ENCODE results near the gene PALM3.
"Not testable (repeated sequence)": the region's sequence is repeated elsewhere in the genome, so short reads cannot be mapped to it uniquely, and the experiment has no call there.

Gene PALM3

GRCh38 chr19:14031719-14032480 is 30.0 kb downstream of the PALM3 start, which contains the start of gene IL27RA:
Gene IL27RA, plus strand, starts transcription at chr19:14031762. Its CDS starts 111 bp downstream, at chr19:14031873.
- DNase-seq (ENCODE audit: low spot score): peak; percentile 83

DNA sequence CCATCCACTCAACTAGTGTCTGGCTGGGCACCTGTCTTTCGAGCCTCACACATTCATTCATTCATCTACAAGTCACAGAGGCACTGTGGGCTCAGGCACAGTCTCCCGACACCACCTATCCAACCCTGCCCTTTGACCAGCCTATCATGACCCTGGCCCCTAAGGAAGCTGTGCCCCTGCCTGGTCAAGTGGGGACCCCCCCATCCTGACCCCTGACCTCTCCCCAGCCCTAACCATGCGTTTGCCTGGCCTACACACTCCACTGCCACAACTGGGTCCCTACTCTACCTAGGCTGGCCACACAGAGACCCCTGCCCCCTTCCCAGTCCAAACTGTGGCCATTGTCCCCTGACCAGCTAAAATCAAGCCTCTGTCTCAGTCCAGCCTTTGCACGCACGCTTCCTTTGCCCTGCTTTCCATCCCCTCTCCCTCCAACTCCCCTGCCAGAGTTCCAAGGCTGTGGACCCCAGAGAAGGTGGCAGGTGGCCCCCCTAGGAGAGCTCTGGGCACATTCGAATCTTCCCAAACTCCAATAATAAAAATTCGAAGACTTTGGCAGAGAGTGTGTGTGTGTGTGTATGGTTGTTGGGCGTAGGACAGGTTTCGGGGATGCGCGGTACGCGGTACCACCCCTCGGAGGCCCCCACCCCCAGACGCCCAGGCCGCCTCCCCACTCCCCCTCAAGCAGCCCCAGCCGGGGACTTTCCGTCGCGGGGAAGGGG is 30.7 kb downstream of the PALM3 start:
- no peak for DNase-seq (ENCODE audit: low spot score)

- no peak for DNase-seq (ENCODE audit: low spot score)
These were observed 33.0 kb downstream of the PALM3 start for GRCh38 chr19:14028901-14029300.

DNA sequence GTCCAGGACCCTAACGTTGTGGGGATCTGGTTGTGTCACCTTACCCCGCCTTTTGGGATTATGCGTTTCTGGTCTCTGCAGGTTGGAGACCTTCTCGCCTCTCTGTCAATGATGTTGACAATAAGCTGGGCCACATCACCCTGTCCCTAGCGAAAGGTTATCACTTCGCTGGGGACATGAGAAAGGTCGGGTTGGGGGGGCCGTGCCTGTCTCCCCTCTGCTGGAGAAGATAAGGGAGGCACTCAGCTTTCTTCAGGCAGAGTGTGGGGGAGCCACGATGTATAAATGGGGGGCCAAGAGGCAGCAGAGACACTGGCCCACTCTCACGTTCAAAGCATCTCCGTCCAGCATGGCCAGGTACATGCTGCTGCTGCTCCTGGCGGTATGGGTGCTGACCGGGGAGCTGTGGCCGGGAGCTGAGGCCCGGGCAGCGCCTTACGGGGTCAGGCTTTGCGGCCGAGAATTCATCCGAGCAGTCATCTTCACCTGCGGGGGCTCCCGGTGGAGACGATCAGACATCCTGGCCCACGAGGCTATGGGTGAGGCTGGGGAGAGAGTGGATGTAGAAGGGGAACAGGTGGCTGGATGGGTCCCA is 33.9 kb downstream of the PALM3 start, which contains the start of gene RLN3:
Gene RLN3 (plus strand): TSS at position 293 of the 595 bp plus-strand sequence. CDS start 57 bp downstream, at position 350.
- DNase-seq (ENCODE audit: low spot score): no peak

DNA sequence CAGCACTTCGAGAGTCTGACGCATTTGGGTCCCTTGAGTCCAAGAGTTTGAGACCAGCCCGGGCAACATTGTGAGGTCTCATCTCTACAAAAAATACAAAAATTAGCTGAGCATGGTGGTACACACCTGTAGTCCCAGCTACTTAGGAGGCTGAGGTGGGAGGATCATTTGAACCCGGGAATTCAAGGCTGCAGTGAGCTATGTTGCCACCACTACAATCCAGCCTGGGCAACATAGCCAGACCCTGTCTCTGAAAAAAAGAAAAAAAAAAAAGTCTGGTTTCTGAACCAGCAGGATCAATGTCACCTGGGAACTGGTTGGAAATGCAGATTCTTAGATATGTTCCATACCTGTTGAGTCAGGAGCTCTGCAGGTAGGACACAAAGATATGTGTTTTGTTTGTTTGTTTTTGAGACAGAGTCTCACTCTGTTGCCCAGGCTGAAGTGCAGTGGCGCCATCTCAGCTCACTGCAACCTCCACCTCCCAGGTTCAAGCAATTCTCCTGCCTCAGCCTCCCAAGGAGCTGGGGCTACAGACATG is 35.2 kb downstream of the PALM3 start:
- DNase-seq (ENCODE audit: low spot score): not testable (repeated sequence)

DNA sequence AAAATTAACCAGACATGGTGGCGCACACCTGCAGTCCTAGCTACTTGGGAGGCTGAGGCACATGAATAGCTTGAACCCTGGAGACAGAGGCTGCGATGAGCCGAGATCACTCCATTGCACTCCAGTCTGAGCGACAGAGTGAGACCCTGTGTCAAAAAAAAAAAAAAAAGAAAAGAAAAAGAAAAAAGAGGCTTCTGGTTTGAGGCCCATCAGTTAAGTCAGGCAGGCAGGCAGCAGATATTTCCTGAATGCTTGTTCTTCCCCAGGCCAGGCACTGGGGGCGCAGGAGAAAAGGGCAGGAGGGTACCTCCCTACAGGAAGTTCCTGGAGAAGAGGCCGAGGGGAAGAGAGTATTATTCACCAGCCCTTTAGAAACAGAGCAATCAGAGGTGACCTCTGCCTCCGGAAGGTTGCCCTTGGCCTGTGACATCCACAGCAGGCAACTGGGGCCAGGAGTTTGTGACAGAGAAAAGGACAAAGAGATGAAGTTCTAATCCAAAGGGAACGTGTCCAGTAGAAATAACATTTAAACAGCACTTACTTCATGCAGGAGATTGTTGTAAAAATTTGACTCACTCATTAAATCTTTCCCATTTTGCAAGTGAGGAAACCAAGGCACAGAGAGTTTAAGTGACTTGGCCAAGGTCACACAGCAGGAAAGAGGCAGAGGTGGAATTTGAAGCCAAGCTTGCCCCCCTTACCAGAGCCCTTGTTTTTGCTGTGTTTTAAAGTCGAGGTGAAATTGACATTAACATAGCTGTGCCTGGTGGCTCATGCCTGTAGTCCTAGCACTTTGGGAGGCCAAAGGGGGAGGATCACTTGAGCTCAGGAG is 38.3 kb downstream of the PALM3 start:
- DNase-seq (ENCODE audit: low spot score): peak; percentile 77

DNA sequence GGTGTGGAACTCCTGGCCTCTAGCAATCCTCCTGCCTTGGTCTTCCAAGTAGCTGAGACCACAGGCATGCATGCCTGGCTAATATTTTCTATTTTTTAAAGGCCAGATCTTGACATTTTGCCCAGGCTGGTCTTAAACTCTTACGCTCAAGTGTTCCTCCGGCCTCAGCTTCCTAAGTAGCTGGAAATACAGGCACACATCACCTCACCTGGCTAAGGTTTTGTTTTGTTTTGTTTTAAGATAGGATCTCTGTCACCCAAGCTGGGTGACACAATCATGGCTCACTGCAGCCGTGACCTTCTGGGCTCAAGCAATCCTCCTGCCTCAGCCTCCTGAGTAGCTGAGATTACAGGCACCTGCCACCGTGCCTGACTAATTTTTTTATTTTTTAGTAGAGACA is 39.4 kb downstream of the PALM3 start:
- no peak for DNase-seq (ENCODE audit: low spot score)

- DNase-seq (ENCODE audit: low spot score): no peak
These were observed 40.4 kb downstream of the PALM3 start for GRCh38 chr19:14021474-14021873.

DNA sequence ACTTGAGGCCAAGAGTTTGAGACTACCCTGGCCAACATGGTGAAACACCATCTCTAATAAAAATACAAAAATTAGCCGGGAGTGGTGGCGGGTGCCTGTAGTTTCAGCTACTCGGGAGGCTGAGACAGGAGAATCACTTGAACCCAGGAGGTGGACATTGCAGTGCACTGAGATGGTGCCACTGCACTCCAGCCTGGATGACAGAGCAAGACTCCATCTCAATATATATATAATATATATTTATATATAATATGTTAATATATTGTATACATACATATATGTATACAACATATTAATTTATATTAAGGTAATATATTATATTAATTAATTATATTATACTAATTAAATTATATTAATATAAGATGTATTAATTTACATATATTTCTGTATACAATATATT is 42.1 kb downstream of the PALM3 start:
- not testable (repeated sequence) for DNase-seq (ENCODE audit: low spot score)

GRCh38 chr19:14019100-14019499 is 42.8 kb downstream of the PALM3 start:
- DNase-seq (ENCODE audit: low spot score): no peak

GRCh38 chr19:14015524-14016035 is 46.3 kb downstream of the PALM3 start:
- DNase-seq (ENCODE audit: low spot score): no peak

DNA sequence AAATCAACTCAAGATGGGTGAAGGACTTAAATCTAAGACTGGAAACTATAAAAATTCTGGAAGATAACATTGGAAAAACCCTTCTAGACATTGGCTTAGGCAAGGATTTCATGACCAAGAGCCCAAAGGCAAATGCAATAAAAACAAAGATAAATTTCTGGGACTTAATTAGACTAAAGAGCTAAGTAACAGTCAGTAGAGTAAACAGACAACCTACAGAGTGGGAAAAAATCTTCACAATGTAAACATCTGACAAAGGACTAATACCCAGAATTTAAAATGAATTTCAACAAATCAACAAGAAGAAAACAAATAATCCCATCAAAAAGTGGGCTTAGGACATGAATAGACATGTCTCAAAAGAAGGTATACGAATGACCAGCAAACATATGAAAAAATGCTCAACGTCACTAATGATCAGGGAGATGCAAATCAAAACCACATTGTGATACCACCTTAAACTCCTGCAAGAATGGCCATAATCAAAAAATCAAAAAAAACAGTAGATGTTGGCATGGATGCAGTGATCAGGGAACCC is 49.4 kb downstream of the PALM3 start:
- DNase-seq (ENCODE audit: low spot score): no peak

GRCh38 chr19:14006766-14007562 is 54.9 kb downstream of the PALM3 start:
- peak; percentile 84 for DNase-seq (ENCODE audit: low spot score)

DNA sequence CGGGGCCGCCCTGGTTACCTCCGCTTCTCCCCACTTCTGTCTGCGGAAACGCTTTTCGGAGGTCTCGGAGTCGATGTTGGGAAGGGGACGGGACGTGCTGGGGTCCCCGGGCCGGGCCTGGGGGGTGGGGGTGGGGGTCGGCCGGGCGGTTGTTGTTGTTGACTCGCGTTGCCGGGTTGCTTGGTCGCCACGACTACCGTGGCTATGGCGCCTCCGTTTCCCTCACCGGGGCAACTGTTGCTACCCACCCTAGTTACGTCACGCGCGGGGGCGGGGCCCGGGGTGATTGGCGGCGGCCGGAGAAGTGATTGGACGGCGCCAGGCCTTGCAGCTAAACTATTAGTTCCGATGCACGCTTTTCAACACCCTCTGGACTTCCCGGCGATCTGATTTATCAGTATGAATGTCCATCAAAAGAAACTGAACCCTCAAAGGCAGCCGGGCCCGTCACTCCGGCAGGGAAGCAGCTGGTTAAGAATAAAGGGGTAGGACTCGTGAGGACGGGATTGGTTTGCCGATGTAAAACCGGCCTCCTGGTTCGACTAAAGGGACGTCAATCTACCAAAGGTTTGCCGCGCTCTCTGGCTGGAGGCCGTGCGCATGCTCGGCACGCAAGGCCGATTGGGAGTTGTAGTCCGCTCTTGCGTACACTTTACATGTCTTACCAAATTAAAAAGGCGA is 55.7 kb downstream of the PALM3 start, which contains the start of gene RFX1:
Gene RFX1 (minus strand): TSS at position 236 of the 681 bp plus-strand sequence. CDS start 12,477 bp downstream, outside the sequence.
- DNase-seq (ENCODE audit: low spot score): peak; percentile 85

GRCh38 chr19:14005349-14006084 is 56.4 kb downstream of the PALM3 start:
- DNase-seq (ENCODE audit: low spot score): peak; percentile 87

DNA sequence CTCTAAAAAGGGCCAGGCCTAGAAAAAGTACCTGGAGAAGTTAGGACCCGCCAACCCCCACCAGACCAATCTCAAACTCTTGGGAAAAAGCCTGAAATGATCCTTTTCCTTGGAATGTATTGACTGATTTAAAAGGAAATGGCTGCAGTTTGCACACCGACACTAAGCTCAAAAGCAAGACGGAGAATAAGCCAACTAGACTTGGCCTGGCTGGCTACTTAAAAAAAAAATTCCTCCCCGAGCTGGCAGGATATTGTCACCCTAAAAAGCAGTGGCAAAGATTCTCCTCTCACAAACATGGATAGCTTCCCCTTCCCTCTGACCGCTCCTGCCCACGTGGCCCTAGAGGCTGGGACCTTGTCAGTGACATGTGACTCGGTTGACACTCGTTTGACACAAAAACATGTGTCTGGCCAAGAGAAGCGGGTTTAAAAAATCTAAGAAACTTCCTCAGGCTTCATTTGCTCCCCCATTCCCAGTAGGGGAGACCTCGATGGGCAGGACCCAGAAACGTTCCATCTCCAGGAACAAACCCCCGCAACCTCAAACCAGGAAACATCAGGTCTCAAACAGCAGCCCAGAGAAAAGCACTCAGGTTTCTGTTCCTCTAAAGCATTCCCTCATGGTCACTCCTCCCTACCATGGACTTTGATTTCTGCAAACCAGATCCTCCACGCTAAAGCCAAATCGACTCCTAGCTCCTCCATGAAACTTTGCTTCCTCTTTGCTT is 57.1 kb downstream of the PALM3 start:
- no peak for DNase-seq (ENCODE audit: low spot score)
